GM21528 (cell line): Measurements from ENCODE around the gene HNRNPM.
"Not testable (repeated sequence)": the region's sequence is repeated elsewhere in the genome, so short reads cannot be mapped to it uniquely, and the experiment has no call there.

ENCODE experiments used
- ATAC-seq: cut with Tn5 transposase; IDR thresholded peaks from one replicate; pipeline ENCODE4 v1.9.1; 2021; ENCODE audit warnings: mild to moderate bottlenecking, moderate library complexity; ENCODE audit not compliant: unreplicated experiment, low FRiP score

HNRNPM gene

DNA sequence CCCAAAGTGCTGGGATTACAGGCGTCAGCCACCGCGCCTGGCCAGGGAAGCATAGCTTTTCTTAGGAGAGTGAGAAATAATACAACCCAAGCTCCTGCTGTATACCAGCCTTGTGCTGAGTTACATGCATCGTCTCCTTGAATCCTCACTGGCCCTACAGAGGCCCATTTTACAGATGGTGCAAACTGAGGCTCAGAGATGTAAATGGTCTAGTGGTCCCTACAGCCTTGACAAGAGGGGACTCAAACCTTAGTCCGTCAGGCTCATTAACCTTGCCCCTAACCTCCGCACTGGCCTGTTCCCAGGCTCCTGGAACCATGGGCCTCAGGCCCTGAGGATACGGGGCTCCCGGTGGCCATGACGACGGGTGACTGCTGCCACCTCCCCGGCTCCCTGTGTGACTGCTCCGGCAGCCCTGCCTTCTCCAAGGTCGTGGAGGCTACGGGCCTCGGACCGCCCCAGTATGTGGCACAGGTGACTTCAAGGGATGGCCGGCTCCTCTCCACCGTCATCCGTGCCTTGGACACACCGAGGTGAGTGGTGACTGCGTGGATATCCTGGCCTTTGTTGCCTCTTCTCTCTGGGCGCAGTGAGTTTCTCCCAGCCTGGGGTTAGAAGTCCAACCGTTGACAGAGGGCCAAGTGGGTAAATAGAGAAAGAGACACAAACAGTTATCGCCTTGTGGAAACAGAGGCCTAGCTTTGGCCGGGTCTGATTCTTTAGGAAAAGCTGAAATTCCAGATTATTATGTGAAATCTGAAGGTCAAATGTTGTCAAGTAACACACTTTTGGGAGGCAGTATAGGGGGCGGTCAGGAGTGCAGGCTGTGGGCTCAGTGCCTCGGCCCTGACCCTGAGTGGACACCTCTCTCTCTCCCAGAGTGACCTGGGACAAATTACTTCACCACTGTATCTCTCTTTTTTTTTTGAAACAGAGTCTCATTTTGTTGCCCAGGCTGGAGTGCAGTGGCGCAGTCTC, 23.0 kb upstream of the HNRNPM start:
- ATAC-seq: no peak

DNA sequence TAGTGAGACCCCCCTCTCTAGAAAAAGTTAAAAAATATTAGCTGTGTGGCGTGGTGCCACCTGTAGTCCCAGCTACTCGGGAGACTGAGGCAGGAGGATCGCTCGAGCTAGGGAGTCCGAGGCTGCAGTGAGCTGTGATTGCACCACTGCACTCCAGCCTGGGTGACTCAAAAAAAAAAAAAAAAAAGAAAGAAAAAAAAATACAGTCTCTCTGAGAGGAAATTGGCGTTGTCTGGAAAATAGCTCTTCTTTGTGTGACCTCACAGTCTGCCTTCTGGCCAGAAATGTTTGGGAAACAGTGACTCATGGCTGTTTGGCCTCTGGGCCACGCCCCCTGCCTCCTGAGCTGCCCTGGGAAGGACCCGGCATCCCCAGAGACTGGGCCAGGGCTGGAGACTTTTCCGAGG, 21.0 kb upstream of the HNRNPM start:
- ATAC-seq: no peak

DNA sequence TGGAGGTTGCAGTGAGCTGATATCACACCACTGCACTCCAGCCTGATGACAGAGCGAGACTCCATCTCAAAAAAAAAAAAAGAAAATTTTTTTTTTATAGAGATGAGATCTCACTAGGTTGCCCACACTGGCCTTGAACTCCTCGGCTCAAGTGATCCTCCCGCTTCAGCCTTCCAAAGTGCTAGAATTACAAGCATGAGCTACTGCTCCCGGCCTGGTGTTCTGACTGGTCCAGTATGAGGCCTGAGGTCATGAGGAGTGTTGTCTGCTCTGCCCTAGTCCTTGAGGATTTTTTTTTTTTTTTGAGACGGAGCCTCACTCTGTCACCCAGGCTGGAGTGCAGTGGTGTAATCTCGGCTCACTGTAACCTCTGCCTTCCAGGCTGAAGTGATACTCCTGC, 19.4 kb upstream of the HNRNPM start:
- not testable (repeated sequence) for ATAC-seq

DNA sequence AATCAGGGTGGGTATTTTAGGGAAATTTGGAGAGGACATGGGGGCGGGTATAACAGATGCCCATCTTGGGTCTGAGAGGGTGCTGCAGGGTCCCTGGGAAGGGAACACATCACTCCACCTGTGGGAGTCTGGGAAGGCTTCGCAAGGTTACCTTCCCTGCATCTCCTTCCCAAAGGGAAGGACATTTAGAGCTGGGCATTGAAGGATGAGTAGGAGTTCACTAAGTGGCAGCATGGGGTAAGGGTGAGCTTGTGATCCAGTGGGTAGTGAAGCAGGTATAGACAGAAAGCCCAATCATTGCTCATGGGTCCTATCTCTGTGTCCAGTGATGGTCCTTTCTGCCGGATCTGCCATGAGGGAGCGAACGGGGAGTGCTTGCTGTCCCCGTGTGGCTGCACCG, 18.5 kb upstream of the HNRNPM start:
- no peak for ATAC-seq

DNA sequence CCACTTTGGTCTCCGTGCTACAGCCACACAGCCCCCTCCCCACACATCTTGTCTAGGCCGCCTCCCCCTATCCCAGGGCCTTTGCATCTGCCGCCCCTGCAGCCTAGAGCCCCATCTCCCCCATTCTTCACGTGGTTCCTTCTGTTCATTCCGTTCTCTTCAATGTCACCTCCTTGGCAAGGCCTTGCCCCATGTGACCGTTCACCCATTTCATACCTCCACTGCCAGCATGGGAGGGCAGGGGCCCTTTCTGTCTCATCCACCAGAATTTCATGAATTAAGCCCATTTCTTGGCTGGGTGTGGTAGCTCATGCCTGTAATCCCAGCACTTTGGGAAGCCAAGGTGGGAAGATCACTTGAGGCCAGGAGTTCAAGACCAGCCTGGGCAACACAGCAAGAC, 15.7 kb upstream of the HNRNPM start:
- ATAC-seq: no peak

DNA sequence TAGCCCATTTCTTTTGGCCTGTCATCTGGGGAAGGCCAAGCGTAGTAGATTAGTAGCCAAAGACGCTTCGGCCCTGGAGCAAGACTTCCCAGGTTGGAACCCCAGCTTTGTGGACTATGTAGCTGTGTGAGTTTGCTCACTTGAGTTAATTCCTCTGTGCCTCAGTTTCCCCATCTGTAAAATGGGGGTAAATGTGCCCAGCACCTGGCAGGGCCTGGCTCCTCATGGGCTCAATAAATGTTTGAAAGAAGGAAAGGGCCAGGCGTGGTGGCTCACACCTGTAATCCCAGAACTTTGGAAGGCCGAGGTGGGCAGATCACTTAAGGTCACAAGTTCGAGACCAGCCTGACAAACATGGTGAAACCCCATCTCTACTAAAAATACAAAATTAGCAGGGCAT, 14.9 kb upstream of the HNRNPM start:
- no peak for ATAC-seq

DNA sequence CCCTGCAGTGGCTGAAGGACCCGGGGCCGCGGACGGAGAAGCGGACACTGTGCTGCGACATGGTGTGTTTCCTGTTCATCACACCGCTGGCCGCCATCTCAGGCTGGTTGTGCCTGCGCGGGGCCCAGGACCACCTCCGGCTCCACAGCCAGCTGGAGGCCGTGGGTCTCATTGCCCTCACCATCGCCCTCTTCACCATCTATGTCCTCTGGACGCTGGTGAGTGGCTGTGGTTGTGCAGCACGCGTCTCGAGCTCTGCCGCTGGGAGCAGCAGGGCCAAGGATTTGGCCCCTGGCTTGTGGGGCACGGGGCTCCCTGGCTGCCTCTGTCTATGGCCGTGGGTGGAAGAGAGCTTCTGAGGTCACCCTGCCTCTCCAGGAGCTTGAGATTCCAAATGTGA, 14.1 kb upstream of the HNRNPM start:
- ATAC-seq: no peak

DNA sequence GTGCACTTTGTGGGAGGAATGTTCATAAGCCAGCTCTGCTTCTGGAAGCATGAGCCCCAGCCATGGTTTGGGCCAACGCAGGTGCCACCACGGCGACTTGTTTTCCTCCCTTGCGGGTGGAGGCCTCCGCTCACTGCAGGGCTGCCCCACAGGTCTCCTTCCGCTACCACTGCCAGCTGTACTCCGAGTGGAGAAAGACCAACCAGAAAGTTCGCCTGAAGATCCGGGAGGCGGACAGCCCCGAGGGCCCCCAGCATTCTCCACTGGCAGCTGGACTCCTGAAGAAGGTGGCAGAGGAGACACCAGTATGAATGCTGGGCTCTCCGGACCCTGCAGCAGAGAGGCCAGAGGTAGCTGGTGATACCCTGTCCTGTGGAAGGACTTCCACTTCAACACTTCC, 6.5 kb upstream of the HNRNPM start:
- ATAC-seq: no peak

DNA sequence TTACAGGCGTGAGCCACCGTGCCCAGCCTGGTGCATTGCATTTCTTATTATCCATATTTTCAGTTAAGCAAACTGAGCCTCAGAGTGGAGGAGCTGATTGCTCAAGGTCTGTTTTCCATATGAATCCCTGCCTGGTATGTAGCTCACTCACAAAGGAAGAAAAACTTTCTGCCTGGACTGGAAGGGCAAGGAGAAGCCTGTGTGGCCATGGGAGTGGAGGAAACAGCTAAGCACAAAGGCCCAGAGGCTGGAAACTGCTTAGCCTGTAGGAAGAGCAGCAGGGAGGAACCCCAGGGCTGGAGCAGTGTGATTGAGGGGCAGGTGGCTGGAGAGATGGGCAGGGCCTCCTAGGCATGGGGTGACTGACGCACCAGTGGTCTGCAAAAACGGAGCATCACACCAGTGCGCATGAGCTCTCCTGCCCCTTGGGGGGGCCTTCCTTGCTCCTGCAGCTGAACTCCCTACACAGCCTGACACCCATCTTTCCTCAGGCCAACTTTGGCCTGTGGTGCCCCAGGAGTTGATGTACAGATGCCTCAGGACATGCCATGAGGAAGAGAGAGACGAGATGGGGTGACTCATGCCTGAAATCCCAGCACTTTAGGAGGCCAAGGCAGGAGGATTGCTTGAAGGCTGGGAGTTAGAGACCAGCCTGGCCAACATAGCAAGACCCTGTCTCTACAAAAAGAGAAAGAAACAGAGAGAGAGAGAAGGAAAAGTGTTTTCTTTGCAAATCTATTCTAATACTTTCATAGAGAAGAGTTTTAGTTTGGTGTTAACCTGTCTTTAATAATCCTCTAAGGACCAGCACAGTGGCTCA, 2.8 kb upstream of the HNRNPM start:
- no peak for ATAC-seq

DNA sequence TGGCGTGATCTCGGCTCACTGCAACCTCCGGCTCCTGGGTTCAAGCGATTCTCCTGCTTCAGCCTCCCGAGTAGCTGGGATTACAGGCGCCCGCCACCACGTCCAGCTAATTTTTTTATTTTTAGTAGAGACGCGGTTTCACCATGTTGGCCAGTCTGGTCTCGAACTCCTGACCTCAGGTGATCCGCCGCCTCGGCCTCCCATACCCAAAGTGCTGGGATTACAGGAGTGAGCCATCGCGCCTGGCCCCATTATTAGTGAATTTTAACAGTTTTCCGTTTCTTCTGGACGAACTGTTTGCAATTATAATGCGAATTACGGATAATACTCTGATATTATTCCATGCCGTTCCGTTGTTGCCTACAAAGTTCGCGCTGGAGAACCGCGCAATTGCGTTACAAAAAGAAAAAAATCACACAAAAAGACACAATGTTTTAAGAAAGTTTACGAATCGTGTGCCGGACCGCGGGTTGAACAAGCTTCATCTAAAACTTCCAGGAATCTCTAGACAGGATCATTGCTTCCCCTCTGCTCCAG, 567 bp upstream of the HNRNPM start:
- ATAC-seq: not testable (repeated sequence)

DNA sequence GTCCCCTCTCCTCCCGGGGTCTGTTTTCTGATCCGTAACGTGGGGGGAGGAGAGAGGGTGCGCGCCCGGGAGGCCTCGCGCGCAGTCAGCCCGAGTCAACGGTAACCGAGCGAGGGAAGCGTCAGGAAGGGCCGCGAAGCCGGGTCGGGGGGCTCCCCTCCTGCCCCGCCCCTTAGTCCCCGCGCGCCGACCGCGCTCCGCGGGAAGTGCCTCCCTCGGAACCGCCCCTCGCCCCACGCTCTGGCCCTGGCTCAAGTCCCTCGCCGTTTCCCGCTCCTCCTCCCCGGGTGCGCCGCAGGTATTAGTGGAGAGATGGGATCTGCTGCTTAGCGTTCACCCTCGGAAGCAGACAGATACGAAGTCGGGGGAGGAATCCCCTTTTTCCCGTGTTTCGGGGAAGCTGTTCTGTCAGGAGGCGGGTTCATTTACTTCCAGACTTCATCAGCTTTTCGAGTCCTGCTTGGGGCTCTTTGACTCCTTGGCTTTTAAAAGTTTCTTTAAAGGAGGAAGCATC, 770 bp downstream of the HNRNPM start:
- ATAC-seq: peak; percentile 31

DNA sequence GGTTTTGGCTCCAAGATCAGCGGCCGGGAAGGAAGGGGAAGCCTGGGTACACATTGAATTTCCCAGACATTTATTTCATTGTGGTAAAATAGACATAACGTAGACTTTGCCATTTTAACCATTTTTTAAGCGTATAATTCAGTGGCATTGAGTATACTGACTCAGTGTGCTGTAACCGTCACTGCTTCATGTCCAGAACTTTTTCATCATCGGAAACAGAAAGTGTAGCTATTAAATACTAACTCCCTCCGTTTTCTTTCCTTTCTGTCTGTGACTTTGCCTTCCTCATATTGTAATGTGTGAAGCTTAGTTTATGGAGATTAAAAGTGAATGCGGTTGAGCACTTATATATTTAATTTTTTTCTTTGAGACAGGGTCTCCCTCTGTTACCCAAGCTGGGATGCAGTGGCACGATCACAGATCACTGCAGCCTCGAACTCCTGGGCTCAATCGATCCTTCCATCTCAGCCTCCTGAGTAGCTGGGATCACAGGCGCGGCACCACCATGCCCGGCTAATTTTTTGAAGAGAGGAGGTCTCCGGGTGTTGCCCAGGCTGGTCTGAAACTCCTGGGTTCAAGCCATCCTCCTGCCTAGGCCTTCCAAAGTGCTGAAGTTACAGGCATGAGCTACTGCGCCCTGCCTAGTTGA, 1.4 kb downstream of the HNRNPM start:
- ATAC-seq: no peak

DNA sequence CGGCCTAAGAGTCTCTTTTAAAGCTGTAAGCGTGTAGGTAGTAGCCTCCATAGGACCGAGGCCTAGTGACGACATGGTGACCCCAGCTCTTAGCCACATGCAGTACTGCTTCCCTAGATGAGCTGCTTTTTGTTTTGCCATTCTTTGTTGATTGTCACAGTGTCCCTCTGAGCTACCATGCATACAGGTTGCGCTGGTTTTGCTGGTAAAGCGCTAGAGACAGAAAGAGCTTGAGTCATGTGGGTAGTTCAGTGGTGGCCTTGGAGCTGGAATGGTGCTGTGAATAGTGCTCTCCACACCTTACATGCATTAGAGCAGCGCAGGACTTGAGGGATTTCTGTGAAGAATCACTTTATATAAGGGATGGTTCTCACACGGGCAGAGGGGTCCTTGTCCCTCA, 5.1 kb downstream of the HNRNPM start:
- no peak for ATAC-seq

DNA sequence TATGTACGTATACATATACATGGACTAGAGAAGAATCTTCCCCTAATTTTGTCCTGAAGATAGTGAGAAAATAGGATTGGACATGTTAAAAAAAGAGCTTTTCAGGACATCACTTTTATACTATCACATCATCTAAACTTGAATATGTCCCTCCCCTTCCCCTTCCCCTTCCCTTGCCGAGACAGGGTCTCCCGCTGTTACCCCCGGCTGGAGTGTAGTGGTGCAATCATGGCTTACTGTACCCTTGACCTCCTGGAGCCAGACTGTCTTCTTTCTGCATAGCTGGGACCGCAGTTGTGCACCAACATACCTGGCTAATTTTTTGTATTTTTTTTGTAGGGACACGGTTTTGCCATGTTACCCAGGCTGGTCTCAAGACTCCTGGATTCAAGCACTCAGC, 6.6 kb downstream of the HNRNPM start:
- ATAC-seq: no peak

DNA sequence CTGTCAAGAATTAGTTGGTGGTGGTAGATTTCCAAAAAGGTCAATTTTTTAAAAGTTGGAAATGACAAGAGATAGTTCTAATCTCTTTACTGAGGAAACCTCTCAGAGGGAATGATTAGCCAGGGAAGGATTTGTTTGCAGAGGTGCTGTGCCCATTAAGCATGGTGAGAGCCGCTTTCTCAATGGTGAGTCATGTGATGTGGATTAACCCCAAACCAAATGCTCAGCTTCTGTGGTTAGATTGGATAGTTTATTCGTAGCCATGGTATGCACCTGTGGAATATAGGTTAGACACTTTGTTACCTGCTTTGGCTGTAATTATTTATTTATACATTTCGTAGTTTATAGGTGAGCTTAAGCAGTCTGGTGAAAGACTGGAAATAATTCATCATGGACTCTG, 7.1 kb downstream of the HNRNPM start:
- no peak for ATAC-seq

DNA sequence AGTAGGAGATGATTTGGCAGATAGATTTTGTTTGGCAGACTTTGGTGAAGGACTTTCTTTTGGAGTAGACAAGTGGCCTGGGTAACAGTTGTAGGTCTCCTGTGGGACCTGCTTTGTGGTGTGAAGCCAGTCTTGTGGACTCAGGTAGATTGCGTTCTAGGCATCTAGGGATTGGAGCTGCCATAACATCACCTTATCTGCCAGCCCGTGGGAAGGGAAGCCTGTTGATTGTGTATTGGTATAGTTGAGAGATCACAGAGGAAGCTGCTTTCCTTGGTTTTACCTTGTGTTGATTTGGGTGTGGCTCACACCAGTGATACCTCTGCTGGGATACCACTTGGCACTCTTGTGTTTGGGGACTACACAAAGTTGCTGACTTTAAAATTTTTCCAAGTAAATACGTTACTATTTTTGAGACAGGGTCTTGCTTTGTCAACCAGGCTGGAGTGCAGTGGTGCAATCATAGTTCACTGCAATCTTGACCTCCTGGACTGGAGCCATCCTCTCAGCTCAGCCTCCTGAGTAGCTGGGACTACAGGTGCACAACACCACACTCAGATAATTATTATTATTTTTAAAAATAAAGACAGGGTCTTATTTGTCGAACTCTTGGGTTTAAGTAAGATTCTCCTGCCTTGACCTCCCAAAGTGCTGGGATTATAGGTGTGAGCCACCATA, 7.8 kb downstream of the HNRNPM start:
- no peak for ATAC-seq

DNA sequence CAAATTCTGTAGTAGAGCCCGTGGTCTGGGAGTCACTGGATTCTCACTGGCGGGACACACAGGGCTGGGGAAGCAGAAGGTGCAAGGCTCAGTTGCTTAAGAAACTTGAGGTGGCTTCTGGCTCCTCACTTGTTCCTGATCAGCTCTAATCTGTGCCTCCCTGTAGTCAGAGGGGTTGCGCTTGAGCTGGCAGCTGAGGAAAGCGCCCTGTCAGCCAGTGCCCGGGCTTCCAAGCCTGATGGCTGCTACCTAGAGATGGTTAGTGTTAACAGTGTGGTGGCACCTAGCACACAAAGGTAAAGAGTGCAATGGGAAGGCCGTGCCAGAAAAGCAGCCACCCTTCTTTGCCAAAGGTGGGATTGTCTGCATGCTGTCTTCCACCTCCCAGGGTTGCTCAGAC, 8.8 kb downstream of the HNRNPM start:
- no peak for ATAC-seq

DNA sequence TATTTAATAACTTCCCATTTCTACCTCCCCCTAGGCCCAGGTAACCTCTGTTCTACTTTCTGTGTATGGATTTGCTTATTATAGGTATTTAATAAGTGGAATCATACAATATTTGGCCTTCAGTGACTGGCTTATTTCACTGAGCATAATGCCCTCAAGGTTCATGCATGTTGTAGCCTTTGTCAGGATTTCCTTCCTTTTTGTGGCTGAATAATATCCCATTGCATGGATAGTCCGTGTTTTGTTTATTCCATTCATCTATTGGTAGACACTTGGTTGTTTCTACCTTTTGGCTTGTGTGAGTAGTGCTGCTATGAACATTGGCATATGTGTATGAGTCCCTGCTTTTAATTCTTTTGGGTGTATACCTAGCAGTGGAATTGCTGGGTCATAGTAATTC, 9.4 kb downstream of the HNRNPM start:
- no peak for ATAC-seq

DNA sequence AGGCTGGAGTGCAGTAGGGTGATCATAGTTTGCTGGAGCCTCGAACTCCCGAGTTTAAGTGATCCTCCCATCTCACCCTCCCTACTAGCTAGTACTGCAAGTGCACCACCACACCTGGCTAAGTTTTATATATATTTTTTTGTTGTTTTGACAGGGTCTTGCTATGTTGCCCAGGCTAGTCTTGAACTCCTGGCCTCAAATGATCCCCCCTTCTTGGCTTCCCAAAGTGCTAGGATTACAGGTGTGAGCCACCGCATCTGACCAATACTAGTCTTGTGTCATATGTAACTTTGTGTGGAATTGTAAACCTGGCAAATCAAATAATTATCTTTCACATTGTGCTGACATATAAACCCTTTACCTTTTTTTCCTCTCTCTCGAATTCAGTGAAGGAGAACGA, 10.2 kb downstream of the HNRNPM start:
- no peak for ATAC-seq

DNA sequence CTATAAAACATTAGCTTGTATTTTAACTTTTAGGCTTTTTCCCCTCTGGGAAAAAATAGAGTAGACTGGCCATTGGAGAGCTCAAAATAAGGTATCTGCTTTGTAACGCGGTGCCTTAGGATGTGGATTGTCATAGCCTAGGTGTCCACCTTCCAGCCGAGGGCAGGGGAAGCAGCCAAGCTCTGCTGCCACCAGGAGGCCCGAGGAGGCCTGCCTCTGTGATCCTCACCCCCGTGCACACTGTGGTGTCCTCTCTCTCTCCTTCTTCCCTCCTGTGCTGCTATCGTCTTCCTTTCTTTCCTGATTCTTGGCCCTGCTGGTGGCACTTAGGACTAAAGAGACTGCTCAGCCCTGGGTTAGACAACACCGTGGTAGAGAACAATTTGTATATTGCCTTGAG, 11.3 kb downstream of the HNRNPM start:
- ATAC-seq: no peak
